Spleen (tissue), 11 donors: ENCODE measurements around the gene STAC3. TPM values are rescaled to one million over a fixed set of nuclear protein-coding genes. Genes with fewer than 3 reads are reported as not detected.
"Not testable (repeated sequence)": the region's sequence is repeated elsewhere in the genome, so short reads cannot be mapped to it uniquely, and the experiment has no call there.

ENCODE experiments used
- DNase-seq: peaks from one replicate; pipeline ENCODE4 v3.0.0-alpha.2; 2020
- H3K27ac ChIP-seq, 8 donors: fragments of 200-600 bp; sonication (generic) in 7 of 8; 1 replicate in 4 of 8; 2 replicates in 4 of 8; pipeline versions ENCODE4 v1.5.0 to v1.8.0; 2016 to 2021; ENCODE audit warnings: inconsistent platforms in 4 of 8, mild to moderate bottlenecking in 4 of 8, moderate library complexity in 1 of 8
- H3K27me3 ChIP-seq, 7 donors: fragments of 200-600 bp; sonication (generic) in 6 of 7; replicated peaks in 1 of 7; 1 replicate in 4 of 7; 2 replicates in 3 of 7; pipeline versions ENCODE4 v1.5.0 to v1.8.0; 2016 to 2021; ENCODE audit warnings: inconsistent platforms in 3 of 7, mild to moderate bottlenecking in 1 of 7
- H3K36me3 ChIP-seq, 6 donors: fragments of 200-600 bp; sonication (generic) in 5 of 6; 1 replicate in 4 of 6; 2 replicates in 2 of 6; pipeline versions ENCODE4 v1.5.0 to v1.8.0; 2016 to 2021; ENCODE audit warnings: inconsistent platforms in 2 of 6
- H3K4me1 ChIP-seq, 6 donors: fragments of 200-600 bp; sonication (generic) in 5 of 6; 1 replicate in 3 of 6; 2 replicates in 3 of 6; pipeline versions ENCODE4 v1.5.0 to v1.8.0; 2016 to 2021; ENCODE audit warnings: inconsistent platforms in 3 of 6
- H3K4me3 ChIP-seq, 8 donors: fragments of 200-600 bp; sonication (generic) in 7 of 8; 1 replicate in 4 of 8; 2 replicates in 4 of 8; pipeline versions ENCODE4 v1.5.0 to v1.8.0; 2016 to 2021; ENCODE audit warnings: inconsistent platforms in 4 of 8, mild to moderate bottlenecking in 4 of 8, moderate library complexity in 2 of 8
- H3K9me3 ChIP-seq, 8 donors: fragments of 200-600 bp; sonication (generic) in 7 of 8; 1 replicate in 4 of 8; 2 replicates in 4 of 8; pipeline versions ENCODE4 v1.5.0 to v1.8.0; 2016 to 2021; ENCODE audit warnings: inconsistent platforms in 4 of 8
- CTCF ChIP-seq, 11 experiments: fragments of 200-600 bp in 7 of 11; fragments of 450-650 bp in 4 of 11; sonication (generic) in 4 of 11; IDR thresholded peaks in 8 of 11; conservative IDR thresholded peaks in 3 of 11; 1 replicate in 7 of 11; 2 replicates in 4 of 11; pipeline versions ENCODE4 v1.4.0 to v1.8.0; 2016 to 2021; ENCODE audit warnings: antibody characterized with exemption in 11 of 11, inconsistent platforms in 4 of 11, mild to moderate bottlenecking in 1 of 11
- POLR2A ChIP-seq, 3 donors: fragments of 450-650 bp; IDR thresholded peaks; one replicate each; pipeline ENCODE4 v1.5.1; 2017; ENCODE audit warnings: antibody characterized with exemption in 3 of 3, mild to moderate bottlenecking in 1 of 3
- POLR2AphosphoS5 ChIP-seq, 3 donors: sonication (generic); formaldehyde crosslinking; IDR thresholded peaks; one replicate each; pipeline ENCODE4 v1.5.1; 2017; ENCODE audit warnings: antibody characterized with exemption in 3 of 3
- WGBS, 5 donors: extraction: QIAGEN DNeasy Blood & Tissue Kit in 3 of 5; methylation state at CpG; one replicate each; pipeline versions ENCODE4 v1.1.5 to v1.1.7; 2013 to 2018; 5-methylcytosine and 5-hydroxymethylcytosine counted together
- intact Hi-C: fragments of 100-400 bp; cut with DNase I; formaldehyde crosslinking; loops from one replicate; pipeline ENCODE4 v1.15.0; 2023; ENCODE audit warnings: low total_unique reads
- polyA plus RNA-seq, 3 donors: library from polyadenylated mRNA; stranded (reverse); fragments of 200-250 nt; gene quantifications; one replicate each; pipeline ENCODE4 v1.2.1, GENCODE V29; 2013
- total RNA-seq, 7 donors: library from RNA; depleted of rRNA in 3 of 7; stranded (reverse); fragments of >200 nt in 3 of 7; fragmentation: NEBNext Ultra II Directional in 4 of 7; extraction: Animal tissue kit (Norgen Biotek cat#: 25700) in 4 of 7; gene quantifications; one replicate each; pipeline versions ENCODE4 v1.1.0 to v1.2.1, GENCODE V29; 2016 to 2021
- donor health status: healthy with polysubstance abuse.
- donor health status: DM: no; HTN: no; CAD: no; lungs with moderate emphysema.
- donor health status: DM: no; HTN: no; CAD: no.
- donor health status: Bipolar disorder and iron deficiency.
- donor health status: healthy.
- donor health status: DM: no; HTN: no; CAD: no.
- donor health status: DM: yes; HTN: yes; CAD: no.

The STAC3 gene
- total and polyA plus RNA-seq, 10 donors, result 3.4 to 16.4 (median 8.6) TPM

GRCh38 chr12:57280211-57281062 lies 29.4 kb upstream of the STAC3 start:
- no peak for TF ChIP-seq POLR2A (IDR thresholded peaks at IDR 0.05)
- no peak for TF ChIP-seq CTCF (IDR thresholded peaks at IDR 0.05 in 8 of 11, conservative IDR thresholded peaks at IDR 0.05 in 3 of 11)
- peak in 2 of 3 donors; percentile 23 to 43 for TF ChIP-seq POLR2AphosphoS5 (IDR thresholded peaks at IDR 0.05)
- Histone ChIP-seq H3K4me1 (peaks cover 0 to 20% (median 14%) of the 10 kb centered on the region in 6 donors), H3K36me3 (peaks cover 0 to 100% (median 75%) of the 10 kb centered on the region in 6 donors), H3K27ac (peak overlapping the region in 6 of 8 donors; percentile 16 to 76 (median 66)), H3K9me3 (no peaks in the 10 kb centered on the region), H3K27me3 (no peaks in the 10 kb centered on the region), H3K4me3 (peak overlapping the region in 1 of 8 donors; percentile 24)
- intact Hi-C loops, result no loop called here
- 63 to 71% (median 68%) methylated on average over 9 of the region's 9 CpGs for WGBS, 5 donors
- peak; percentile 86 for DNase-seq

- Histone ChIP-seq H3K4me1 (peaks cover 0 to 22% (median 14%) of the 10 kb centered on the region in 6 donors), H3K9me3 (no peaks in the 10 kb centered on the region), H3K36me3 (peaks cover 0 to 100% (median 70%) of the 10 kb centered on the region in 6 donors), H3K27ac (no peak overlapping the region), H3K4me3 (no peak overlapping the region), H3K27me3 (no peaks in the 10 kb centered on the region)
- intact Hi-C loops, result no loop called here
- DNase-seq, result no peak
- WGBS, 5 donors, result 88 to 96% (median 94%) methylated on average over 15 of the region's 15 CpGs
- TF ChIP-seq CTCF (IDR thresholded peaks at IDR 0.05 in 8 of 11, conservative IDR thresholded peaks at IDR 0.05 in 3 of 11) (no peak), POLR2A (IDR thresholded peaks at IDR 0.05) (no peak), POLR2AphosphoS5 (IDR thresholded peaks at IDR 0.05) (no peak)
Measured at GRCh38 chr12:57278465-57279381, 27.7 kb upstream of the STAC3 start.

GRCh38 chr12:57276935-57277563 lies 26.1 kb upstream of the STAC3 start:
- H3K27me3 ChIP-seq, result no peaks in the 10 kb centered on the region
- TF ChIP-seq POLR2AphosphoS5 (IDR thresholded peaks at IDR 0.05), result no peak
- no peak for TF ChIP-seq POLR2A (IDR thresholded peaks at IDR 0.05)
- TF ChIP-seq CTCF (IDR thresholded peaks at IDR 0.05 in 8 of 11, conservative IDR thresholded peaks at IDR 0.05 in 3 of 11), result peak in 2 of 11 experiments; percentile 12 to 25
- no peaks in the 10 kb centered on the region for H3K9me3 ChIP-seq
- peaks cover 0 to 100% (median 60%) of the 10 kb centered on the region in 6 donors for H3K36me3 ChIP-seq
- 79 to 87% (median 83%) methylated on average over 4 of the region's 4 CpGs for whole genome bisulfite sequencing, 5 donors
- no peak overlapping the region for H3K27ac ChIP-seq
- H3K4me3 ChIP-seq, result no peak overlapping the region
- H3K4me1 ChIP-seq, result peaks cover 0 to 37% (median 23%) of the 10 kb centered on the region in 6 donors
- no peak for DNase-seq
- intact Hi-C loops, result no loop called here

GRCh38 chr12:57276233-57276632 lies 25.2 kb upstream of the STAC3 start:
- H3K4me3 ChIP-seq, H3K27ac ChIP-seq, intact Hi-C loops, DNase-seq, H3K27me3 ChIP-seq, H3K9me3 ChIP-seq: not testable (repeated sequence)
- Histone ChIP-seq H3K4me1 (peaks cover 0 to 39% (median 23%) of the 10 kb centered on the region in 6 donors), H3K36me3 (peaks cover 0 to 100% (median 54%) of the 10 kb centered on the region in 6 donors)
- 95 to 100% (median 97%) methylated on average over 6 of the region's 6 CpGs for WGBS, 5 donors
